HG03571 (cell line): Measurements from ENCODE around the gene PDCL2.

Source experiments
- ATAC-seq: cut with Tn5 transposase; IDR thresholded peaks from one replicate; pipeline ENCODE4 v1.9.1; 2021; ENCODE audit not compliant: unreplicated experiment

The PDCL2 gene

GRCh38 chr4:55540271-55540670, 51.8 kb downstream of the PDCL2 start:
- no peak for ATAC-seq

GRCh38 chr4:55539658-55540057, 52.4 kb downstream of the PDCL2 start:
- no peak for ATAC-seq

GRCh38 chr4:55538531-55538930, 53.5 kb downstream of the PDCL2 start:
- no peak for ATAC-seq

- no peak for ATAC-seq
These were observed 57.7 kb downstream of the PDCL2 start for GRCh38 chr4:55534306-55534705.

GRCh38 chr4:55530691-55531090, 61.4 kb downstream of the PDCL2 start:
- no peak for ATAC-seq

GRCh38 chr4:55530167-55530566, 61.9 kb downstream of the PDCL2 start:
- ATAC-seq: no peak

- no peak for ATAC-seq
These were observed 63.6 kb downstream of the PDCL2 start for GRCh38 chr4:55528491-55528890.

GRCh38 chr4:55524844-55525571, 67.0 kb downstream of the PDCL2 start:
- ATAC-seq: no peak

- no peak for ATAC-seq
These were observed 73.6 kb downstream of the PDCL2 start for GRCh38 chr4:55518442-55518841.

- no peak for ATAC-seq
These were observed 74.4 kb downstream of the PDCL2 start for GRCh38 chr4:55517526-55518229.

- ATAC-seq: no peak
These were observed 79.0 kb downstream of the PDCL2 start for GRCh38 chr4:55512922-55513571.

- no peak for ATAC-seq
These were observed 80.0 kb downstream of the PDCL2 start for GRCh38 chr4:55512077-55512476.

GRCh38 chr4:55510685-55511084, 81.4 kb downstream of the PDCL2 start:
- no peak for ATAC-seq

- no peak for ATAC-seq
These were observed 82.8 kb downstream of the PDCL2 start for GRCh38 chr4:55509266-55509665.

- ATAC-seq: no peak
These were observed 84.4 kb downstream of the PDCL2 start for GRCh38 chr4:55507612-55508011.
